ENCODE measurements around the gene NOS1. TPM values are rescaled to one million over a fixed set of nuclear protein-coding genes. Genes with fewer than 3 reads are reported as not detected.
"Not testable (repeated sequence)": the region's sequence is repeated elsewhere in the genome, so short reads cannot be mapped to it uniquely, and the experiment has no call there.

Gene NOS1
- total RNA-seq, 3 donors from 2014 or later, result 0.03 TPM; not detected in 2

GRCh38 chr12:117188961-117189724 is 172.3 kb downstream of the NOS1 start:
- Mint-ChIP-seq H3K4me3 (peak overlapping the region; percentile 92), H3K4me1 (ENCODE audit: low read depth) (peaks cover 32% of the 10 kb centered on the region), H3K9me3 (no peaks in the 10 kb centered on the region), H3K27me3 (ENCODE audit: low read depth) (no peaks in the 10 kb centered on the region), H3K36me3 (ENCODE audit: insufficient read depth) (peaks cover 18% of the 10 kb centered on the region)
- ATAC-seq (no peak), DNase-seq (no peak)

- no peaks in the 10 kb centered on the region for H3K27me3 Mint-ChIP-seq (ENCODE audit: low read depth)
- peaks cover 24% of the 10 kb centered on the region for H3K36me3 Mint-ChIP-seq (ENCODE audit: insufficient read depth)
- peaks cover 32% of the 10 kb centered on the region for H3K4me1 Mint-ChIP-seq (ENCODE audit: low read depth)
Observed at GRCh38 chr12:117188121-117188665, 173.2 kb downstream of the NOS1 start.

GRCh38 chr12:117187421-117187820 is 174.0 kb downstream of the NOS1 start:
- Mint-ChIP-seq H3K4me1 (ENCODE audit: low read depth) (peaks cover 32% of the 10 kb centered on the region), H3K27me3 (ENCODE audit: low read depth) (no peaks in the 10 kb centered on the region), H3K4me3 (no peak overlapping the region), H3K36me3 (ENCODE audit: insufficient read depth) (peaks cover 24% of the 10 kb centered on the region), H3K9me3 (no peaks in the 10 kb centered on the region)
- no peak for ATAC-seq
- DNase-seq, result no peak

More at GRCh38 chr12:117188121-117188665, 173.2 kb downstream of the NOS1 start:
- ATAC-seq (no peak), DNase-seq (no peak)
- Mint-ChIP-seq H3K4me3 (peak overlapping the region; percentile 92), H3K9me3 (no peaks in the 10 kb centered on the region)

- Mint-ChIP-seq H3K27me3 (ENCODE audit: low read depth) (no peaks in the 10 kb centered on the region), H3K9me3 (no peaks in the 10 kb centered on the region), H3K36me3 (ENCODE audit: insufficient read depth) (peaks cover 52% of the 10 kb centered on the region), H3K4me1 (ENCODE audit: low read depth) (peaks cover 14% of the 10 kb centered on the region), H3K4me3 (no peak overlapping the region)
- no peak for DNase-seq
- ATAC-seq, result no peak
Observed at GRCh38 chr12:117182866-117183265, 178.6 kb downstream of the NOS1 start.

- not testable (repeated sequence) for H3K9me3 Mint-ChIP-seq
Observed at GRCh38 chr12:117181468-117181843, 180.0 kb downstream of the NOS1 start.

GRCh38 chr12:117180758-117181467 is 180.5 kb downstream of the NOS1 start:
- Mint-ChIP-seq H3K27me3 (ENCODE audit: low read depth) (no peaks in the 10 kb centered on the region), H3K4me1 (ENCODE audit: low read depth) (peaks cover 10% of the 10 kb centered on the region), H3K4me3 (no peak overlapping the region), H3K36me3 (ENCODE audit: insufficient read depth) (peaks cover 52% of the 10 kb centered on the region), H3K9me3 (no peaks in the 10 kb centered on the region)
- DNase-seq, result no peak
- ATAC-seq, result no peak

More at GRCh38 chr12:117181468-117181843, 180.0 kb downstream of the NOS1 start:
- DNase-seq; H3K27me3 Mint-ChIP-seq (ENCODE audit: low read depth); ATAC-seq; H3K4me3 Mint-ChIP-seq; H3K4me1 Mint-ChIP-seq (ENCODE audit: low read depth): not testable (repeated sequence)
- H3K36me3 Mint-ChIP-seq (ENCODE audit: insufficient read depth), result peaks cover 53% of the 10 kb centered on the region

- Mint-ChIP-seq H3K4me3 (no peak overlapping the region), H3K36me3 (ENCODE audit: insufficient read depth) (peaks cover 59% of the 10 kb centered on the region), H3K4me1 (ENCODE audit: low read depth) (peaks cover 6% of the 10 kb centered on the region), H3K9me3 (no peaks in the 10 kb centered on the region), H3K27me3 (ENCODE audit: low read depth) (no peaks in the 10 kb centered on the region)
- no peak for DNase-seq
- ATAC-seq, result no peak
Observed at GRCh38 chr12:117178745-117179144, 182.7 kb downstream of the NOS1 start.

- Mint-ChIP-seq H3K27me3 (ENCODE audit: low read depth) (no peaks in the 10 kb centered on the region), H3K36me3 (ENCODE audit: insufficient read depth) (peaks cover 60% of the 10 kb centered on the region), H3K4me3 (no peak overlapping the region), H3K9me3 (no peaks in the 10 kb centered on the region), H3K4me1 (ENCODE audit: low read depth) (peaks cover 6% of the 10 kb centered on the region)
- no peak for ATAC-seq
- no peak for DNase-seq
Observed at GRCh38 chr12:117178301-117178700, 183.1 kb downstream of the NOS1 start.

GRCh38 chr12:117172168-117172567 is 189.3 kb downstream of the NOS1 start:
- Mint-ChIP-seq H3K4me1 (ENCODE audit: low read depth) (peaks cover 1% of the 10 kb centered on the region), H3K4me3 (no peak overlapping the region), H3K36me3 (ENCODE audit: insufficient read depth) (peaks cover 39% of the 10 kb centered on the region), H3K27me3 (ENCODE audit: low read depth) (no peaks in the 10 kb centered on the region), H3K9me3 (no peaks in the 10 kb centered on the region)
- DNase-seq (no peak), ATAC-seq (no peak)

GRCh38 chr12:117171499-117172162 is 189.8 kb downstream of the NOS1 start:
- H3K36me3 Mint-ChIP-seq (ENCODE audit: insufficient read depth), result peaks cover 40% of the 10 kb centered on the region
- H3K9me3 Mint-ChIP-seq, result no peaks in the 10 kb centered on the region
- no peak overlapping the region for H3K4me3 Mint-ChIP-seq
- H3K27me3 Mint-ChIP-seq (ENCODE audit: low read depth), result no peaks in the 10 kb centered on the region
- DNase-seq, result no peak
- ATAC-seq, result no peak
- H3K4me1 Mint-ChIP-seq (ENCODE audit: low read depth), result peaks cover 1% of the 10 kb centered on the region

GRCh38 chr12:117169548-117169947 is 191.9 kb downstream of the NOS1 start:
- ATAC-seq (no peak), DNase-seq (no peak)
- Mint-ChIP-seq H3K9me3 (no peaks in the 10 kb centered on the region), H3K4me1 (ENCODE audit: low read depth) (peaks cover 1% of the 10 kb centered on the region), H3K4me3 (no peak overlapping the region), H3K36me3 (ENCODE audit: insufficient read depth) (peaks cover 40% of the 10 kb centered on the region), H3K27me3 (ENCODE audit: low read depth) (no peaks in the 10 kb centered on the region)

GRCh38 chr12:117168976-117169375 is 192.4 kb downstream of the NOS1 start:
- Mint-ChIP-seq H3K9me3 (no peaks in the 10 kb centered on the region), H3K27me3 (ENCODE audit: low read depth) (no peaks in the 10 kb centered on the region), H3K4me3 (no peak overlapping the region), H3K36me3 (ENCODE audit: insufficient read depth) (peaks cover 36% of the 10 kb centered on the region), H3K4me1 (ENCODE audit: low read depth) (peaks cover 1% of the 10 kb centered on the region)
- DNase-seq (no peak), ATAC-seq (no peak)

- no peak for DNase-seq
- Mint-ChIP-seq H3K36me3 (ENCODE audit: insufficient read depth) (peaks cover 36% of the 10 kb centered on the region), H3K4me1 (ENCODE audit: low read depth) (peaks cover 1% of the 10 kb centered on the region), H3K27me3 (ENCODE audit: low read depth) (no peaks in the 10 kb centered on the region), H3K4me3 (no peak overlapping the region), H3K9me3 (no peaks in the 10 kb centered on the region)
- no peak for ATAC-seq
Observed at GRCh38 chr12:117167769-117168168, 193.7 kb downstream of the NOS1 start.

- DNase-seq (no peak), ATAC-seq (no peak)
- peaks cover 45% of the 10 kb centered on the region for H3K36me3 Mint-ChIP-seq (ENCODE audit: insufficient read depth)
- peaks cover 1% of the 10 kb centered on the region for H3K4me1 Mint-ChIP-seq (ENCODE audit: low read depth)
- no peaks in the 10 kb centered on the region for H3K9me3 Mint-ChIP-seq
- H3K27me3 Mint-ChIP-seq (ENCODE audit: low read depth), result no peaks in the 10 kb centered on the region
- no peak overlapping the region for H3K4me3 Mint-ChIP-seq
Observed at GRCh38 chr12:117166107-117166506, 195.3 kb downstream of the NOS1 start.
